RKO (cell line): Measurements from ENCODE around the gene TRMT6.

Experiments
- DNase-seq: peaks from one replicate; pipeline ENCODE4 v3.0.0-alpha.2; 2016; ENCODE audit warnings: low spot score

The TRMT6 gene

GRCh38 chr20:5949943-5950270, 426 bp downstream of the TRMT6 start:
- no peak for DNase-seq

DNA sequence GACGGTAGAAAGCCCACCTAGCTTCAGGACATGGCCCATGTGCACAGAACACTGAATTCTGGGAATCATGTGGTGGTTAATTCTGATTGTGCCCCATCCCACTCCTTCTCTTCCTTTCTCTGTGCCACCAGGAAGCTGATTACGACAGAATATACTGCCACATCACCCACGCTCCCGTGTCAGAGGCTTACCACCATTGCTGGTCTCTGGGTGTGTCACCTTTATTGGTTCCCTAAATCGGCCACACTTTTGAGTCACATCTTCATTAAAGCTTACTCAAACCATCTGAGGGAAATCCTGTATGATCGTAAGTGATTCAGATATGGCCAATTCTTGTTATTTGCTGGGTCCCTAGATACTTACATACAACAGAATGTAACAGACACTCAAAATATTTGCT, 3.1 kb downstream of the TRMT6 start:
- DNase-seq = peak; percentile 58

DNA sequence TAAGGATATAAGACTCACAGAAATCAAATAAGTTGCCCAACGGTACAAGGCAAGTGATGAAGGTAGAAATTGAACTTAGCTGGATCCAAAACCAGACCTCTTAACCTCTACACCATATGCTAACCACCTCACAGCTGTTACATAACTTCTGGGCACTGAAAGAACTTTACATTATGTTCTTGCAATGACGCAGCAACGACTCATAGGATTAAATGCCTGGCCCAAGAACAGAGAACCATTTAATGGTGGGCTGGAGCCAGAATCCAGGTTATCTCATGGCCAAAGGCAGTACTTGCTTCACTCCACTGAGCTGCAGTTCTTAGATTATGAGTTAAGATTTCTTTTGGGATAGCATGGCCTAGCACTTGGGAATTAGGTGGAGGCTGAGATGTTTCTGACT, 4.4 kb downstream of the TRMT6 start:
- peak; percentile 90 for DNase-seq

DNA sequence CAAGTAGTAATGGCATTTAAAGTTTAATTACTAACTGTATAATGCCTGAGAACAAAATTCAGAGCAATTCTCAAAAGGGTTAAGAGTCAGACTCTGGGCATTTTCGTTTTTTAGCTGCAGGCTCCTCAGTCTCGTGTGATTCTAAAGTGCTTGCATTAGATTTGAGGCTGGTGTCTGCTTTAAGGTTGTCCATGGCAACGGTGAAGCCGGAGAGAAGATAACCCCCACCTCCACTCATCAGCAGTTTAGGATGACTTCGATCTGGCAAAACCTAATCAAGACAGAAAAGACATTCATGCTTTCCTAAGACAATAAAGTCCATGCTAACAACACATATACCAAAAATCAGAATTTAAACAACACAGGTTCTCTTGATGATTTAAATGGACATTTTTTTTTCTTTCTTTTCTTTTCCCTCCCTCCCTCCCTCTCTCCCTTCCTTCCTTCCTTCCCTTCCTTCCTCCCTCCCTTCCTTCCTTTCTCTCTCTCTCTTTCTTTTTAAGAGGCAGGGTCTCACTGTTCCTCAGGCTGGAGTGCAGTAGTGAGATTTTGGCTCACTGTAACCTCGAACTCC, 11.8 kb downstream of the TRMT6 start:
- DNase-seq = no peak

DNA sequence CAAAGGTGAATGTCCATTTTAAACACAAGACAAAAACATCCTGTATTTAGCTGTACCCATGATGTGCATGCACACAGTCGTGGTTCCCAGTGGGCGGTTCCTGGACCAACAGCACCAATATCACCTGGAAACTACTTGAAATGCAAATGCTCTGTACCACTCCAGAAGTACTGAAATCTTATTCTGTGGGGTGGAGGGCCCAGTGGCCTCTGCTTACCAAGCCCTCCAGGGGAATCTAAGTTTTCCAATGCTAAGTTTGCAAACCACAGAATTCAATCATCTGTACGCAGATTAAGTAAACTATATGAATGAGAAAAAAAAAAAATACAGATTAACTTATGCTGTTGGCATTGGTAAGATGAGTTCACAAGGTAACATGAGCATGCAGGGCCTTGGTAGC, 14.1 kb downstream of the TRMT6 start:
- DNase-seq = no peak

DNA sequence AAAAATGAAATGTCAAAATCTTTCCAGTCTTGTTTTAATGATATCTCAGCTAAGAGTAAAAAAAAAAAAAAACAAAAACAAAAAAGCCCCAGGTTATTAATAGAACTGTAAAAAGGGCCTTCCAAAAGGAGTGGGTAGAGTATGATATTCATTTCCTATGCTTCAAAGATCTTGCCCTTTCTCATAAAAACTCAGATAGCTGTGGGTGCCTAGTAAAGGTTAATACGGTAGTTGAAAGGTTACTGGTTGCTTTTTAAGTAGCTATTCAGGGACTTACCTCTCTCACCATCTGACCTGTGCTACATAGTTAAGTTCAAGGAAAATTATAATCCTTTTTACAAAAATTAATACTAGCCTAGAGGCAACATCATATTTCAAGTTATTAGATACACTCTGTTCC, 14.9 kb downstream of the TRMT6 start:
- no peak for DNase-seq

GRCh38 chr20:5933802-5934436, 16.4 kb downstream of the TRMT6 start:
- peak; percentile 43 for DNase-seq

- DNase-seq = no peak
These were observed 17.5 kb downstream of the TRMT6 start for GRCh38 chr20:5932796-5933195.

- DNase-seq = no peak
These were observed 18.9 kb downstream of the TRMT6 start for GRCh38 chr20:5931411-5931810.

DNA sequence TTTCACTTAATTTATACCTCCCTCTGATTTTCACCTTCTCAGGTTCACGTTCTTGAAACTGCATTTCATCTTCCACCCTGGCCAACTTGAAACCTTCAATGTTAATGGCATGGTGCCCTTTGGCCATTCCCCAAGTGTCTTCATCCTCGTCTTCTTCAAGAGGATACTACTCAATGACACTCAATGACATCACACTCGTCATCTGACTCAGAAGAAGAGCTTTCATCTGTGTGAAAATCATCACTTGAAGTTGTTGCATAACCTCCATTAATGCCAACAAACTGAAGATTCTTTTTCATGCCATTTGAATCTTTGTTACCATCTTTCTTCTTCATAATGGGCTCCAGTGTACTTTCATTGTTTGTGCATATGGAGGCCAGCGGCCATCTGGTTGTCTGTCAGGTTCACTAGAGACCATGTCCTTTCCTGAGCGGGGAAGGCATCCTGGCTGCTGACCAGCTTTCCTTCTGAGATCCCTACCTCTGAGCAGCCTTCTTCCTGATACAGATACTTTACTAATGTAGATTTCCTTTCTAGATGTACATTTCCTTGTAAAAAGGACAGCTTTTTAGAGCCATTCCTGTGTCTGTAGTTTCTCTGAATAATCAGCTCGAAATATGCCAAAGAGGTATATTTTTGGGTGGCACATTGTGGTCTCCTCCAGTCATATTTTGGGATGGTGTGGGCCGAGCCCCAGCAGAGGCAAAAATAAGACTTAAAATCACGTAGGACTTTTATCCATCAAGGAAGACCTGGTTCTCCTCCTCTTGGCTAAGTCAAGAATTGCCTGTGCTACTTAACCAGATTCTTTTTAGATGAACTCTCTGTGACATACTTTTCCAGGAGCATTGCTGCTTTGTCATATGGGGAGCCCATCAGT, 21.3 kb downstream of the TRMT6 start:
- DNase-seq = no peak

- DNase-seq = no peak
These were observed 22.4 kb downstream of the TRMT6 start for GRCh38 chr20:5927749-5928462.

DNA sequence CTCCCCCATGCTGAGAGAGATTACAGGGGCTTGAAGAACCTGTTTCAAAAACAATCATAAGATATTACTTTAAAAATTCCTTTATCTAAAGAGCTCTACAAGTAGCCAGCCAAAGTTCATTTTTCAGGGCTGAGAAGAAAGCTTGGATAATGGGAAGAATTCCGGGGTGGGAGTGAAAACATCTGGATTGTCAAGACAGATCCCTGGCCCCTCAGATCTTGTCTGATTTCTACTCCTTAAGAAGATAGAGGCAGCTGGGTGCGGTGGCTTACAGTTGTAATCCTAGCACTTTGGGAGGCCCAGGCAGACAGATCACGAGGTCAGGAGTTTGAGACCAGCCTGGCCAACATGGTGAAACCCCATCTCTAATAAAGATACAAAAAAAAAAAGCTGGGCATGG, 24.8 kb downstream of the TRMT6 start:
- DNase-seq = no peak

- no peak for DNase-seq
These were observed 26.8 kb downstream of the TRMT6 start for GRCh38 chr20:5923493-5923892.

GRCh38 chr20:5920581-5920980, 29.8 kb downstream of the TRMT6 start:
- no peak for DNase-seq

DNA sequence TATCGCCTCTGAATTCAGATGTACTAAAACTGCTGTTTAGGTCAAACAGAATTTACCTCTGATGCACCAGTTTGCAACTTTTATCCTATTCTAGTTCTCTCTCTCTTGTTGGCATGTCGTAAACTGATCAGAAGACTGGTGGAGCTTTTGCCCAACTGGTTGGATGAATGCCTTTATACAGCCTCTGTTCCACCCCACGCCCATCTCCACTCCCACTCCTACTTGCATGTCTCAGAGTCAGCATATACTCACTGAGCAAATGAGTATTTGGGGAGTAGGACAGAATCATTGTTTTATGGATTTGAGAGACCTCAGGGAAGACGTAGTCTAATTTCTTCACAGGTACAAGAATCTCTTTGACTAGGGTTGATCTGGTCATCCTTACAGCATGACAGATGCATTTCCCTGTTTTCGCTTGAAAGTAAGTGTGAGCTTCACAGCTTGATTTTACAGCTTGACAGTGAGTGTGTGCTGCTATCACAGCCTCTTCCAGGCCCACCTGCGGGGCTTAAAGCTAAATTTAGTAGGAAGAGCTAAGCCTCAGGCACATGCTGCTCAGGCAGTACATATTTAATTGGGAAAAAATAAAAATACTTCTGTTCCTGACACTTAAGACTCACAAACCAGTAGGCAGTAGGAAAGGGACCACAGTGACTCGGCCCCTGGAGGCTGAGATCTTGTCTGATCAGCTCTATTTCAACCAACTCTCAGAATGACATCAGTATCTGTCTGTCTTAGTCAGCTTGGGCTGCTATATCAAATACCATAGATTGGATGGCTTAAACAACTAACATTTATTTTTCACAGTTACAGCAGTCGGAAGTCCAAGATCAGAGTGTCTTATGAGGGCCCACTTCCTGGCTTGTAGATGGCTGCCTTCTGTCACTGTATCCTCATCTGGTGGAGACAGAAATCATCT, 30.4 kb downstream of the TRMT6 start:
- no peak for DNase-seq

DNA sequence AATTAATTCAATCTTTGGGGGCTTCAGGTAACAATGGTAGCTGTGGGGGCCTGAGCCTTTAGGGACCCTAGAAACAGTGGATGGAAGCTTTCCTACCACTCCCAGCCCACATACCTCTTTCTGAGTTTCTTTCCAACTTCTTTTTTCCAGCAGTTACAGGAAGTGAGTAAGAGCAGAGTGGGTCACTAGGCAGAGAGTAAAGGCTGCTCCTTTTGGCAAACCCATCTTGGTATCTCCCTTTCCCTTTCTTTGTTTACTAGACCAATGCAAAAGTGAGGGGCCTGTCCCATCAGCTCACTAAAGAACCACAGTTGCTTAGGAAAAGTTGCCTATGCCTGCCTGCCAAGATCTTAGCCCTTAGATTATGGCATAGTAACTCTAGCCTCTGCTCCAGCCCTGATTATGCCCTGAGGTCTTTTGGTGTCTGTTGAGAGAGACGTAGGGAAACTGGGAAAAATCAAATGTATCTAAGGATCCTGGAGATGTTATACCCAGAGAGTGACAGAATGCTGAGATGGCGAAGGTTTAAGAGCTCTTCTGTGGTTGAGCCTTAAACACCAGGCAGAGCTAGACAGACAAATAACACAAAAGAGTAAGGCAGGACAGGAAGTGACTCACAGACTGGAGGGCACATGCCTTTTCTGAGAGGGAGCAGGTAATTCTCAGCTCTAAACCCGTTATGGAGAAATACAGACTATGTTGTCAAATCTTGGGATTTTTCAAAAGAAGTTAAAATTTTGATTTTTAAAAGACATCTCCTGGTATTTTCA, 31.3 kb downstream of the TRMT6 start:
- DNase-seq = peak; percentile 63

- no peak for DNase-seq
These were observed 35.5 kb downstream of the TRMT6 start for GRCh38 chr20:5914859-5915258.

DNA sequence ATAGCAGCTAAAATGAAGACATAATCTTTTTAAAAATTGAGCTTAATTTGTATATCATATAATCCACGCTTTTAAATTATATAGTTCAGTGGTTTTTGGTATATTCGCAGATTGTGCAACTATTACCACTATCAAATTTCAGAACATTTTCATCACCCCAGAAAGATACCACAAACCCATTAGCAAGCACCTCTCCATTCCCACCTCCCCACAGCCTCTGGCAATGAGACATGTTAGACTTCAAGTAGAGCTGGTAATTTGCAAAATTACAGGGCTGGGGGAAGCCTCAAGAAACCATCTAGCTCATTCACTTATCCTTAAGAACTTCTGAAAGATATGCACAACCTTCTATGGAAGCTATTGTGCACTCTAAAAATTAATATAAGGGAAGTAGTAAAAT, 37.2 kb downstream of the TRMT6 start:
- DNase-seq = no peak

DNA sequence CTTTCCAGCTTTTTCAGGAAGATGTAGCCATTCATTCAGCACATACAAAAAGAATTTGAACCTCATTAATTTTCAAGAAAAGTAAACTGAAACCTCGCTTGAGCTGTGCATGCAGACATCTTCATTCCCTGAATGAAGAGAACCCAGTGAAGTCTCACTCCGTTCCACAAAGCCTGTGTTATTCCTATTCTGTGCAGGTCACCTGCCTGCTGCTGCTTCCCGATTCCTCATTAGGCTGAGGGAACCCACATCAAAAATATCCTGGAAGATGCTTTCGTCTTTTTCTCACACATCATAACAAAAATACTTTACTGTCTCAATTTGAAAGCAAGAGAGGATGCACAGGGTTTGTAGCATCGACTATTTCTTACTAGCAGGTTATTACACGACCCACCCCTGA, 40.1 kb downstream of the TRMT6 start:
- no peak for DNase-seq

DNA sequence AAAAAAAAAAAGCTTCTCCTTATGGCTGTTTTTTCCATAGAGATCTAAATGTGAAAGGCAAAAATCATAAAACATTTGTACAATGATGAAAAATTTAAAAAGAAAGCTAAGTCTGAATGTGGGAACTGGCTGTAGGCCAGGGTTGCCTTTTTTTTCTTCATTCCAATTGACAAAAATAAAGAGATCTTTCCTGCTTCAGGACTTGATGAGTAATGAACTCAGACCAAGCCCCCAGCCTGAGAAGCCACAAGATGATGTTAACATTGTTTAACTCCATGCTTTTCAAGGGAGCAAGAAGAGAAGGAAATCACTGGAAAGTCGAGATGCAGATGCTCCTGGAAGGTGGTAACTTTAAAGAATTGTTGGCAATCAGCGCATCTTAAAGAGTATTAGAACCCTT, 41.4 kb downstream of the TRMT6 start:
- no peak for DNase-seq

DNA sequence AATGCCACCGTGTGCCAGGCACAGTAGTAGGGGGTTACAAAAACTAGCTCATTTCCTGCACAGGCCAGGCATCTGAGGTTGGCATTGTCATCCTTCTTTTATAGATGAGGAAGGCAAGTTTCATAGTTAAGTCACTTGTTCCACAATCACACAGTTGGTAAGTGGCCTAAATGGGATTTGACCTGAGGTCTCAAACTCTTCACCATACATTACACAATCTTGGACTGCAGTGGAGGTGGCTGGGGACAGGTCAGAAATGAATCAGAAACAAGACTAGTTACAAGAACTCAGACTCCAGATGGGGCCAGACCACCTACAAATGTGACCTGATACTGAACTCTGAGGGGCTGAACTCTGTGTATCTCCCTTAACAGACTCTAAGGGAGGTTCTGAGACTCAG, 49.4 kb downstream of the TRMT6 start:
- no peak for DNase-seq
